NCI-H146 treated with DMSO at 0.1 percent for 48 hours (cell line): ENCODE measurements around the gene PTPRD.

ENCODE experiments used
- DNase-seq: peaks from one replicate; lab custom pipeline; 2025; ENCODE audit not compliant: unreplicated experiment; lab: John Stamatoyannopoulos, UW

Gene PTPRD

GRCh38 chr9:10272830-10273229 is 340.0 kb downstream of the PTPRD start:
- DNase-seq = no peak

GRCh38 chr9:10268531-10269485 is 344.0 kb downstream of the PTPRD start:
- DNase-seq = peak; percentile 86

GRCh38 chr9:10265153-10265631 is 347.6 kb downstream of the PTPRD start:
- no peak for DNase-seq

GRCh38 chr9:10260501-10260900 is 352.3 kb downstream of the PTPRD start:
- no peak for DNase-seq

- DNase-seq = no peak
Observed at GRCh38 chr9:10259668-10260067, 353.1 kb downstream of the PTPRD start.

- peak; percentile 41 for DNase-seq
Observed at GRCh38 chr9:10255758-10256157, 357.0 kb downstream of the PTPRD start.

- DNase-seq = peak; percentile 87
Observed at GRCh38 chr9:10254338-10254737, 358.5 kb downstream of the PTPRD start.

GRCh38 chr9:10253341-10253740 is 359.5 kb downstream of the PTPRD start:
- no peak for DNase-seq

GRCh38 chr9:10252174-10252573 is 360.6 kb downstream of the PTPRD start:
- DNase-seq = peak; percentile 99

- DNase-seq = peak; percentile 30
Observed at GRCh38 chr9:10251490-10251889, 361.3 kb downstream of the PTPRD start.

GRCh38 chr9:10250219-10250618 is 362.6 kb downstream of the PTPRD start:
- no peak for DNase-seq

- DNase-seq = no peak
Observed at GRCh38 chr9:10248890-10249289, 363.9 kb downstream of the PTPRD start.

GRCh38 chr9:10242255-10242654 is 370.5 kb downstream of the PTPRD start:
- DNase-seq = no peak

GRCh38 chr9:10238087-10238486 is 374.7 kb downstream of the PTPRD start:
- DNase-seq = no peak

GRCh38 chr9:10237584-10237983 is 375.2 kb downstream of the PTPRD start:
- DNase-seq = no peak

GRCh38 chr9:10236161-10236560 is 376.6 kb downstream of the PTPRD start:
- no peak for DNase-seq

GRCh38 chr9:10235376-10235775 is 377.4 kb downstream of the PTPRD start:
- DNase-seq = no peak

GRCh38 chr9:10232352-10232930 is 380.4 kb downstream of the PTPRD start:
- DNase-seq = peak; percentile 63

GRCh38 chr9:10230512-10230911 is 382.3 kb downstream of the PTPRD start:
- no peak for DNase-seq

- no peak for DNase-seq
Observed at GRCh38 chr9:10228082-10228481, 384.7 kb downstream of the PTPRD start.

- DNase-seq = no peak
Observed at GRCh38 chr9:10226996-10227395, 385.8 kb downstream of the PTPRD start.

- no peak for DNase-seq
Observed at GRCh38 chr9:10212702-10213101, 400.1 kb downstream of the PTPRD start.
